ENCODE results near the gene CCHCR1.

CCHCR1 gene

DNA sequence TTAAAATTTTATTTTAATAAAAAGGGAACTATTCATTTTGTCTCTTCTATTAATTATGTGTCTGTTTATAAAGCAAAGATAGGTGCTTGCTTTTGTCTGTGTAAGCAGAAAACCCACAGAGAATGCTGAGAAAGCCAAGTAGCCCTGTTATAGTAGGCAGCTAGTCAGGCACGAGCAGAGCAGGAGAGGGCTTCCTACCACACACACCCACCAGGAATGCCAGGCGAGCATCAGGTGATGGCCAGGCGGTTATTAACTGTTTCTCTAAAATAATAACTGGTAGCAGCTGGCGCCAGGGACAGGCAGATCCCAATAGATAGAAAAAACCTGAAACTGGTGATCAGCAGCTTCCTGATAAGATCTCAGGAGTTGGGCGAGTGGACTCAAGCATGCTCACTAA, 60.9 kb downstream of the CCHCR1 start:
- no peak for DNase-seq

GRCh38 chr6:31096215-31096614, 61.4 kb downstream of the CCHCR1 start:
- DNase-seq = no peak

DNA sequence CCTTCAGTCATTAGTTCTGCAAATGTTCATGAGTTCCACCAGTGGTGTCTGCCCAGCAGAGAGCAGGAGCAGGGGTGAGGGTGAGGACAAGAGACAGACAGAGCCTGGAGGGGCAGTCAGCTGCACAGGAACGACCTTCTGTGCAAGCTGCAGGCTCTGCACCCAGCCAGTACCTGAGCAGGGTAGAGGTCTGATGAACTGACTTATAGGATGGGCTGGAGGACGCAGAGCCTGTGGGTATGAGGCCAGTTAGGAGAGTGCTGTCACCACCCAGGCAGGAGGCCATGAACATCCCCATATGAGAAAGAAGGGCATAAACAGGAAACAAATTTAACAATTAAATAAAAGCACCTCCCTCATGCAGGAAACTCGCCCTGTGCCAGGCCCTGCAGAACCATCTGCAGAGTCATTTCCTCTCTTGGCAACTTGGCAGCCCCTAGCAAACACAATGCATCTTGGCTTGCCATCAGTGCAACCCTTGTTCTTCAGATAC, 63.2 kb downstream of the CCHCR1 start:
- no peak for DNase-seq

DNA sequence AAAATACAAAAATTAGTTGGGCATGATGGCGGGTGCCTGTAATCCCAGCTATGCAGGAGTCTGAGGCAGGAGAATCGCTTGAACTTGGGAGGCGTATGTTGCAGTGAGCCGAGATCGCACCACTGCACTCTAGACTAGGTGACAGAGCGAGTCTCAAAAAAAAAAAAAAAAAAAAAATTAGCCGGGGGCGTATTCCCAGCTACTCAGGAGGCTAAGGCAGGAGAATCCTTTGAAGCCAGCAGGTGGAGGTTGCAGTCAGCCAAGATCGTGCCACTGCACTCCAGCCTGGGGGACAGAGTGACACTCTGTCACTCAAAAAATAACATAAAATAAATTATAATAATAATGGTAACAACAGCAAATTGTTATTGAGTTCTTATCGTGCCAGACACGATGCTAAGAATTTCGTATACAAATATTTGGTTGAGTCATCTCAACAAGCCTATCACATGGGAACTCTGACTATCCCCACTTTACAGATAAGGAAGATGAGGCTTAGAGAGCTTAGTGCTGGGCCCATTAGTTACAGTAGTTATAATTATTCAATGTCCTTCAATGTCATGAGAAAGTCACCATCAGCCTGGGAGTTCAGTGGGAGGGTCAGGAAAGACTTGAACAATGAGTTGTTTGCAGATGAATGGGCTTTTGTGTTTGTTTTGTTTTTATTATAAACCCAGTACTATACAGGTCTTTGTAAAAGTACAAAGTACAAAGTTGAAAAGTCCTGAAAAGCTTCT, 64.7 kb downstream of the CCHCR1 start:
- DNase-seq = no peak

All from NCI-H187 treated with DMSO at 0.1 percent for 48 hours (cell line).